HCT116 (cell line): ENCODE data around the gene NTN5.
"Not testable (repeated sequence)": the region's sequence is repeated elsewhere in the genome, so short reads cannot be mapped to it uniquely, and the experiment has no call there.

Experiments used
- CEBPB ChIP-seq: IDR thresholded peaks from 2 replicates; pipeline ENCODE4 v1.6.1; 2012; ENCODE audit warnings: low read depth
- CTCF ChIP-seq, 3 experiments: fragments of 200-600 bp in 1 of 3; sonication (generic) in 1 of 3; IDR thresholded peaks in 2 of 3; conservative IDR thresholded peaks in 1 of 3; 2 replicates each; pipeline ENCODE4 v1.5.1; 2012 to 2017; ENCODE audit warnings: low read depth in 2 of 3, low read length in 2 of 3, antibody characterized with exemption in 1 of 3, borderline replicate concordance in 1 of 3, control low read depth in 1 of 3, mild to moderate bottlenecking in 1 of 3, mixed read lengths in 1 of 3, mixed run types in 1 of 3, moderate library complexity in 1 of 3; ENCODE audit not compliant: insufficient read depth in 1 of 3
- EZH2 ChIP-seq: fragments of 200-600 bp; sonication (generic); IDR thresholded peaks from 2 replicates; pipeline ENCODE4 v1.6.1; 2017; ENCODE audit warnings: antibody characterized with exemption, mixed run types
- FOSL1 ChIP-seq: IDR thresholded peaks from 2 replicates; pipeline ENCODE4 v1.6.1; 2012; ENCODE audit warnings: low read depth
- MAX ChIP-seq: IDR thresholded peaks from 2 replicates; pipeline ENCODE4 v1.6.1; 2012
- POLR2A ChIP-seq: IDR thresholded peaks from 2 replicates; pipeline ENCODE4 v1.7.0; 2011; ENCODE audit warnings: borderline replicate concordance; ENCODE audit not compliant: insufficient read depth, insufficient read length; ENCODE audit errors: extremely low read depth
- SIN3A ChIP-seq: IDR thresholded peaks from 2 replicates; pipeline ENCODE4 v1.6.1; 2012; ENCODE audit warnings: low read depth
- SRF ChIP-seq: IDR thresholded peaks from 2 replicates; pipeline ENCODE4 v1.6.1; 2012; ENCODE audit warnings: low read depth
- TCF7L2 ChIP-seq: IDR thresholded peaks from 2 replicates; pipeline ENCODE4 v1.7.0; 2011; ENCODE audit warnings: borderline replicate concordance, inconsistent platforms; ENCODE audit not compliant: insufficient read depth, insufficient read length; ENCODE audit errors: extremely low read depth
- ZNF274 ChIP-seq: fragments of 200-500 bp; sonication (Bioruptor generic); IDR thresholded peaks from 2 replicates; pipeline ENCODE4 v1.6.1; 2014; ENCODE audit warnings: mild to moderate bottlenecking, low read depth, low read length, inconsistent platforms

- not testable (repeated sequence) for TF ChIP-seq CTCF (IDR thresholded peaks at IDR 0.05 in 2 of 3, conservative IDR thresholded peaks at IDR 0.05 in 1 of 3; ENCODE audit: borderline replicate concordance in 1 of 3, insufficient read depth in 1 of 3, low read depth in 2 of 3, low read length in 2 of 3); POLR2A; EZH2; MAX; CEBPB; ZNF274; FOSL1; SIN3A; SRF; TCF7L2
Measured at GRCh38 chr19:48657828-48658227, 15.0 kb downstream of the NTN5 start.
